ENCODE data around the gene SUPV3L1. TPM values are rescaled to one million over a fixed set of nuclear protein-coding genes. Genes with fewer than 3 reads are reported as not detected.

The SUPV3L1 gene
- total and polyA plus RNA-seq, 9 of the 15 experiments (the other 6 are each of a cell fraction or from before 2014, with no cell fraction given) = 45.2 to 156 (median 92.6) TPM

- TF ChIP-seq RBBP5 (IDR thresholded peaks at IDR 0.05; ENCODE audit: borderline replicate concordance, insufficient read depth, low read length, poor library complexity, severe bottlenecking) (no peak), HMG20B (CRISPR knock-in tag; IDR thresholded peaks at IDR 0.05) (no peak), PRPF4 (IDR thresholded peaks at IDR 0.05; ENCODE audit: insufficient read depth, low read depth, low read length, poor library complexity, severe bottlenecking) (no peak), ZFP91 (CRISPR knock-in tag; IDR thresholded peaks at IDR 0.05) (no peak), ZNF239 (CRISPR knock-in tag; IDR thresholded peaks at IDR 0.05) (no peak), SRSF1 (IDR thresholded peaks at IDR 0.05; ENCODE audit: low read depth, low read length) (no peak), FOXJ3 (CRISPR knock-in tag; IDR thresholded peaks at IDR 0.05) (no peak), ZNF224 (CRISPR knock-in tag; IDR thresholded peaks at IDR 0.05) (no peak), ZNF12 (CRISPR knock-in tag; IDR thresholded peaks at IDR 0.05) (no peak), NKRF (IDR thresholded peaks at IDR 0.05; ENCODE audit: borderline replicate concordance) (no peak), E2F5 (CRISPR knock-in tag; IDR thresholded peaks at IDR 0.05) (no peak), NFRKB (IDR thresholded peaks at IDR 0.05; ENCODE audit: low read depth) (peak; percentile 85), IFI16 (CRISPR knock-in tag; IDR thresholded peaks at IDR 0.05) (no peak), ZNF263 (CRISPR knock-in tag; IDR thresholded peaks at IDR 0.05; ENCODE audit: borderline replicate concordance) (no peak), CBFA2T3 (IDR thresholded peaks at IDR 0.05) (no peak), FOSL1 (tag; conservative IDR thresholded peaks at IDR 0.05) (no peak), HNRNPLL (IDR thresholded peaks at IDR 0.05; ENCODE audit: low read depth, low read length, poor library complexity, severe bottlenecking) (no peak), FOXP4 (CRISPR knock-in tag; IDR thresholded peaks at IDR 0.05; ENCODE audit: borderline replicate concordance) (no peak), TFAM (CRISPR knock-in tag; conservative IDR thresholded peaks at IDR 0.05) (no peak), ZNF57 (CRISPR knock-in tag; IDR thresholded peaks at IDR 0.05) (no peak), DLX4 (CRISPR knock-in tag; IDR thresholded peaks at IDR 0.05) (no peak), ARHGAP35 (IDR thresholded peaks at IDR 0.05; ENCODE audit: partially characterized antibody) (no peak), SREBF2 (CRISPR knock-in tag; IDR thresholded peaks at IDR 0.05) (no peak)
Measured at GRCh38 chr10:69216577-69217118, 36.6 kb downstream of the SUPV3L1 start (continued).

Measured in K562 (cell line).